Upper lobe of left lung (tissue), 4 donors: Measurements from ENCODE around the gene LIN7B.

ENCODE experiments used
- CTCF ChIP-seq, 6 experiments: fragments of 450-650 bp in 4 of 6; fragments of 200-600 bp in 2 of 6; sonication (generic) in 2 of 6; IDR thresholded peaks; one replicate each; pipeline ENCODE4 v1.5.1; 2016 to 2019; ENCODE audit warnings: antibody characterized with exemption in 6 of 6
- EP300 ChIP-seq, 4 donors: sonication (generic); formaldehyde crosslinking; IDR thresholded peaks; one replicate each; pipeline ENCODE4 v1.5.1; 2017; ENCODE audit warnings: antibody characterized with exemption in 4 of 4, control low read depth in 2 of 4
- POLR2A ChIP-seq, 4 donors: fragments of 450-650 bp; IDR thresholded peaks; one replicate each; pipeline ENCODE4 v1.5.1; 2016 to 2017; ENCODE audit warnings: antibody characterized with exemption in 4 of 4, mild to moderate bottlenecking in 2 of 4

GRCh38 chr19:49129238-49129583 lies 15.0 kb downstream of the LIN7B start:
- TF ChIP-seq CTCF (IDR thresholded peaks at IDR 0.05), result no peak
- TF ChIP-seq EP300 (IDR thresholded peaks at IDR 0.05), result no peak
- TF ChIP-seq POLR2A (IDR thresholded peaks at IDR 0.05), result no peak
